HCT116 (cell line): ENCODE data around the gene TMEM132C. TPM values are rescaled to one million over a fixed set of nuclear protein-coding genes. Genes with fewer than 3 reads are reported as not detected.

ENCODE experiments used
- ATAC-seq: fragments of 200-7000 bp; cut with Tn5 transposase; 2 replicates; pipeline ENCODE4 v1.9.1; 2020; ENCODE audit warnings: mild to moderate bottlenecking, moderate library complexity
- BruUV-seq: library from RNA; stranded (reverse); fragments of 400-500 nt; replicated peaks from 2 replicates; lab custom pipeline; 2021; lab: Mats Ljungman, UMichigan
- CTCF ChIA-PET: fragments of 300-600 bp; sonication (Branson Sonifier 250); formaldehyde crosslinking; loops from one replicate; lab custom pipeline; 2021; ENCODE audit warnings: antibody characterized with exemption; lab: Charles Lee
- POLR2A ChIA-PET: fragments of 300-600, 350-600 bp; sonication (Branson Sonifier 250); formaldehyde crosslinking; loops from one replicate; lab custom pipeline; 2021; ENCODE audit warnings: antibody characterized with exemption; lab: Charles Lee
- RAD21 ChIA-PET, 2 experiments: fragments of 300-600 bp; sonication (Branson Sonifier 250); formaldehyde crosslinking; loops; one replicate each; lab custom pipeline; 2023; ENCODE audit warnings: low total read pairs in 2 of 2; ENCODE audit not compliant: uncharacterized antibody in 2 of 2, unreplicated experiment in 2 of 2, low non-redundant PET in 1 of 2; lab: Charles Lee
- DNase-seq: peaks from one replicate; pipeline ENCODE4 v3.0.0-alpha.2; 2010; ENCODE audit warnings: low read depth, low spot score
- H2AFZ ChIP-seq: fragments of 200-600 bp; shearing (Covaris generic), sonication (generic); 2 replicates; pipeline ENCODE4 v1.6.1; 2017; ENCODE audit warnings: low read depth, mixed run types, mixed read lengths, antibody characterized with exemption, low read length; ENCODE audit not compliant: poor library complexity, severe bottlenecking
- H3K27ac ChIP-seq: 2 replicates; pipeline ENCODE4 v1.5.1; 2012; ENCODE audit warnings: low read depth, low read length
- H3K27me3 ChIP-seq: fragments of 200-600 bp; sonication (generic); 2 replicates; pipeline ENCODE4 v1.6.1; 2016; ENCODE audit warnings: mixed run types, low read length, mixed read lengths; ENCODE audit not compliant: insufficient read depth
- H3K36me3 ChIP-seq, 2 experiments: fragments of 200-500 bp in 1 of 2; fragments of 200-600 bp in 1 of 2; sonication (Bioruptor generic) in 1 of 2; sonication (generic) in 1 of 2; 2 replicates each; pipeline versions ENCODE4 v1.5.1 to v1.6.1; 2014 to 2016; ENCODE audit warnings: low read length in 2 of 2, inconsistent platforms in 1 of 2, mixed read lengths in 1 of 2, mixed run types in 1 of 2; ENCODE audit not compliant: insufficient read depth in 2 of 2, control insufficient read depth in 1 of 2
- H3K4me1 ChIP-seq, 2 experiments: fragments of 200-600 bp in 1 of 2; sonication (generic) in 1 of 2; 2 replicates each; pipeline versions ENCODE4 v1.5.1 to v1.6.1; 2012 to 2017; ENCODE audit warnings: low read length in 2 of 2, inconsistent platforms in 1 of 2, mild to moderate bottlenecking in 1 of 2, mixed read lengths in 1 of 2, mixed run types in 1 of 2, moderate library complexity in 1 of 2; ENCODE audit not compliant: insufficient read depth in 2 of 2, control insufficient read depth in 1 of 2
- H3K4me2 ChIP-seq: fragments of 200-600 bp; sonication (generic); 2 replicates; pipeline ENCODE4 v1.6.1; 2017; ENCODE audit warnings: mixed run types, low read length, mixed read lengths
- H3K4me3 ChIP-seq, 2 experiments: fragments of 200-600 bp in 1 of 2; sonication (generic) in 1 of 2; replicated peaks in 1 of 2; 2 replicates each; pipeline ENCODE4 v1.5.1; 2011 to 2016; ENCODE audit warnings: low read length in 2 of 2, control low read depth in 1 of 2, low read depth in 1 of 2, mild to moderate bottlenecking in 1 of 2, mixed read lengths in 1 of 2, mixed run types in 1 of 2
- H3K79me2 ChIP-seq: fragments of 200-600 bp; sonication (generic); 2 replicates; pipeline ENCODE4 v1.6.1; 2017; ENCODE audit warnings: mild to moderate bottlenecking, mixed run types, low read length, moderate library complexity, mixed read lengths; ENCODE audit not compliant: insufficient read depth
- H3K9ac ChIP-seq: fragments of 200-600 bp; sonication (generic); 2 replicates; pipeline ENCODE4 v1.6.1; 2016; ENCODE audit warnings: low read length, mixed read lengths
- H3K9me2 ChIP-seq: fragments of 200-600 bp; sonication (generic), shearing (Covaris generic); 2 replicates; pipeline ENCODE4 v1.6.1; 2017; ENCODE audit warnings: mixed run types, mild to moderate bottlenecking, moderate library complexity; ENCODE audit not compliant: insufficient read depth
- H3K9me3 ChIP-seq, 2 experiments: fragments of 200-500 bp in 1 of 2; fragments of 200-600 bp in 1 of 2; sonication (Bioruptor generic) in 1 of 2; sonication (generic) in 1 of 2; 2 replicates each; pipeline ENCODE4 v1.6.1; 2014 to 2017; ENCODE audit warnings: low read length in 2 of 2, mixed read lengths in 2 of 2, inconsistent platforms in 1 of 2, low read depth in 1 of 2, mild to moderate bottlenecking in 1 of 2, mixed run types in 1 of 2, moderate library complexity in 1 of 2; ENCODE audit not compliant: control insufficient read depth in 1 of 2, insufficient read depth in 1 of 2
- H4K20me1 ChIP-seq: fragments of 200-600 bp; sonication (generic), shearing (Covaris generic); 2 replicates; pipeline ENCODE4 v1.6.1; 2017; ENCODE audit warnings: mixed run types, mild to moderate bottlenecking, moderate library complexity; ENCODE audit not compliant: insufficient read depth
- CEBPB ChIP-seq: IDR thresholded peaks from 2 replicates; pipeline ENCODE4 v1.6.1; 2012; ENCODE audit warnings: low read depth
- CTCF ChIP-seq, 3 experiments: fragments of 200-600 bp in 1 of 3; sonication (generic) in 1 of 3; IDR thresholded peaks in 2 of 3; conservative IDR thresholded peaks in 1 of 3; 2 replicates each; pipeline ENCODE4 v1.5.1; 2012 to 2017; ENCODE audit warnings: low read depth in 2 of 3, low read length in 2 of 3, antibody characterized with exemption in 1 of 3, borderline replicate concordance in 1 of 3, control low read depth in 1 of 3, mild to moderate bottlenecking in 1 of 3, mixed read lengths in 1 of 3, mixed run types in 1 of 3, moderate library complexity in 1 of 3; ENCODE audit not compliant: insufficient read depth in 1 of 3
- EGR1 ChIP-seq: IDR thresholded peaks from 2 replicates; pipeline ENCODE4 v1.6.1; 2012; ENCODE audit warnings: low read depth
- ELF1 ChIP-seq: IDR thresholded peaks from 2 replicates; pipeline ENCODE4 v1.6.1; 2012; ENCODE audit warnings: low read depth, borderline replicate concordance
- EZH2 ChIP-seq: fragments of 200-600 bp; sonication (generic); IDR thresholded peaks from 2 replicates; pipeline ENCODE4 v1.6.1; 2017; ENCODE audit warnings: antibody characterized with exemption, mixed run types
- EZH2phosphoT487 ChIP-seq: fragments of 200-600 bp; IDR thresholded peaks from 2 replicates; pipeline ENCODE4 v1.6.1; 2018; ENCODE audit warnings: antibody characterized with exemption, borderline replicate concordance
- FOSL1 ChIP-seq: IDR thresholded peaks from 2 replicates; pipeline ENCODE4 v1.6.1; 2012; ENCODE audit warnings: low read depth
- JUND ChIP-seq: IDR thresholded peaks from 2 replicates; pipeline ENCODE4 v1.6.1; 2012
- POLR2AphosphoS5 ChIP-seq: IDR thresholded peaks from 2 replicates; pipeline ENCODE4 v1.6.1; 2011; ENCODE audit warnings: mild to moderate bottlenecking, low read depth, low read length, moderate library complexity
- SIN3A ChIP-seq: IDR thresholded peaks from 2 replicates; pipeline ENCODE4 v1.6.1; 2012; ENCODE audit warnings: low read depth
- SP1 ChIP-seq: IDR thresholded peaks from 2 replicates; pipeline ENCODE4 v1.6.1; 2012; ENCODE audit warnings: low read depth
- YY1 ChIP-seq: IDR thresholded peaks from 2 replicates; pipeline ENCODE4 v1.6.1; 2011; ENCODE audit warnings: low read length, low read depth, moderate library complexity, mild to moderate bottlenecking; ENCODE audit not compliant: insufficient replicate concordance; ENCODE audit errors: extremely low read depth
- ZFX ChIP-seq: fragments of 450-650 bp; IDR thresholded peaks from 2 replicates; pipeline ENCODE4 v1.6.1; 2017
- ZNF274 ChIP-seq: fragments of 200-500 bp; sonication (Bioruptor generic); IDR thresholded peaks from 2 replicates; pipeline ENCODE4 v1.6.1; 2014; ENCODE audit warnings: mild to moderate bottlenecking, low read depth, low read length, inconsistent platforms
- intact Hi-C: fragments of 100-400 bp; cut with micrococcal nuclease; formaldehyde crosslinking; loops from 2 replicates; pipeline ENCODE4 v1.10.0; 2022
- total RNA-seq: library from RNA; stranded (reverse); gene quantifications from one replicate; pipeline ENCODE4 v1.2.1, GENCODE V29; 2021; ENCODE audit not compliant: unreplicated experiment
- TF ChIP-seq, protein P1 (sequence below): IDR thresholded peaks from 2 replicates; pipeline ENCODE4 v1.6.1; 2012

Gene TMEM132C
- total RNA-seq, 1 experiment from 2014 or later = not detected

GRCh38 chr12:128606970-128607369 is 340.0 kb downstream of the TMEM132C start (continued):
- TF ChIP-seq EZH2phosphoT487 = no peak
- no peak for TF ChIP-seq JUND
- no peak for TF ChIP-seq ELF1
- TF ChIP-seq, all 23 proteins: peak for 0

DNA sequence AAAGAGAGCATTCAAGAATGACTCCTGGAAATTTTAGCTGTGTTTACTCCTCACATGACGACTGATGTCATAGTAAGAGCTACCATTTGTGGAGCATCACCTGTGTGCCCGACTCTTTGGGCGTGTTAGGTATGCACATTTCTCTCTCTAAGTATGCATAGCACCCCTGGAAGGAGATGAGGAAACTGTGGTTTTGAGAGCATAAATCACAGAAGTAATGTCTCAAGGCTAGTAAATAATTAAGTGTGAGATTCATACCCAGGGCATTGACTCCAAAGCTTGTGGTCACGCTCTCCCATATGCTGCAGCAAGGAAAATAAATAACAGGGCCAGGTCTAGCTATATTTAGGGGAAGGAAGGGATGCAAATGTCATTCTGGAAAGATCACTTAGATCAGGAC is 340.7 kb downstream of the TMEM132C start:
- H3K9ac ChIP-seq = no peak overlapping the region
- intact Hi-C loops = no loop called here
- H4K20me1 ChIP-seq = no peaks in the 10 kb centered on the region
- no peaks in the 10 kb centered on the region for H3K79me2 ChIP-seq
- no peak overlapping the region for H2AFZ ChIP-seq
- no peaks in the 10 kb centered on the region for H3K27me3 ChIP-seq
- no peaks in the 10 kb centered on the region for H3K9me2 ChIP-seq
- H3K4me1 ChIP-seq = no peaks in the 10 kb centered on the region
- no peak for DNase-seq
- RAD21 ChIA-PET = no interaction called here
- CTCF ChIA-PET = no interaction called here
- TF ChIP-seq SIN3A (no peak), EGR1 (no peak), CEBPB (no peak), CTCF (IDR thresholded peaks at IDR 0.05 in 2 of 3, conservative IDR thresholded peaks at IDR 0.05 in 1 of 3; ENCODE audit: borderline replicate concordance in 1 of 3, insufficient read depth in 1 of 3, low read depth in 2 of 3, low read length in 2 of 3) (no peak), SP1 (no peak), POLR2AphosphoS5 (no peak), ELF1 (no peak), FOSL1 (no peak), YY1 (no peak), ZFX (no peak), EZH2 (no peak), ZNF274 (no peak), JUND (no peak)
- TF ChIP-seq, protein P1, sequence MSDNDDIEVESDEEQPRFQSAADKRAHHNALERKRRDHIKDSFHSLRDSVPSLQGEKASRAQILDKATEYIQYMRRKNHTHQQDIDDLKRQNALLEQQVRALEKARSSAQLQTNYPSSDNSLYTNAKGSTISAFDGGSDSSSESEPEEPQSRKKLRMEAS = no peak
- H3K4me2 ChIP-seq = no peak overlapping the region
- no TSS peak for BruUV-seq
- H3K9me3 ChIP-seq = peaks cover 9 to 10% of the 10 kb centered on the region in 2 experiments; a peak in 2 of 4 replicates
- no peak overlapping the region for H3K4me3 ChIP-seq
- POLR2A ChIA-PET = no interaction called here
- no peak overlapping the region for H3K27ac ChIP-seq
- ATAC-seq = no peak
- H3K36me3 ChIP-seq = no peaks in the 10 kb centered on the region
